Heart left ventricle (tissue), 13 donors: ENCODE results near the gene SAMD11.

ENCODE experiments used
- POLR2A ChIP-seq, 2 donors: fragments of 450-650 bp; IDR thresholded peaks; one replicate each; pipeline ENCODE4 v1.6.1; 2017; ENCODE audit warnings: antibody characterized with exemption in 2 of 2, mild to moderate bottlenecking in 2 of 2, moderate library complexity in 2 of 2
- TF ChIP-seq, protein P1 (sequence below), 12 donors: fragments of 200-600 bp; sonication (generic) in 4 of 12; IDR thresholded peaks; one replicate each; pipeline versions ENCODE4 v1.5.0 to v1.8.0; 2018 to 2022; ENCODE audit warnings: antibody characterized with exemption in 12 of 12, mild to moderate bottlenecking in 5 of 12
- donor health status: ischemic (EF 13 %, LVEDD 7.1; RV severe dilation, severe dysfunction).
- donor health status: DM: no; HTN: yes; CAD: no.
- donor health status: DM: no; HTN: no; CAD: no.
- donor health status: ischemic (EF 25% LVEDD 6.9; RV normal size, moderate dysfunction).
- donor health status: ischemic (EF 25% LVEDD 5.7; RV mildly dilated, moderate dysfunction).
- donor health status: ischemic (EF 35%, LVEDD 5.7; RV mildly dilated, moderate dysfunction).
- donor health status: nonischemic (EF 11% LVEDD 7.7; RV severe dilation, severe dysfunction).
- donor health status: DM: yes; HTN: yes; CAD: no.
- donor health status: PGD.
- donor health status: ischemic (EF 29% LVEDD 5.4; RV normal size, mild dysfunction).
- donor health status: nonischemic (EF 23%, LVEDD 6.1; RV moderate dilation, normal function).

DNA sequence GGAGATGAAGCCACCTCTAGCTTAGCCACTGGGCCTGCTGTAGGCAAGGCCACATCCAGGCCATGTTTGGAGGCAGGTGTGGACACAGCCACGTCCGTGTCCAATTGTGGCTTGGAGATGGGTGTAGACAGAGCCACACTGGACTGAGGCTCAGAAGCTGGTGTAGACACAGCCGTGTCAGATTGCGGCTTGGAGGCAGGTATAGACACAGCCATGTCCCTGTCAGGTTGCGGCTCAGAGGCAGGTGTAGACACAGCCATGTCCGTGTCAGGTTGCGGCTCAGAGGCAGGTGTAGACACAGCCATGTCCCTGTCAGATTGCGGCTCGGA is 56.0 kb downstream of the SAMD11 start:
- TF ChIP-seq POLR2A (IDR thresholded peaks at IDR 0.05) = no peak
- TF ChIP-seq, protein P1, sequence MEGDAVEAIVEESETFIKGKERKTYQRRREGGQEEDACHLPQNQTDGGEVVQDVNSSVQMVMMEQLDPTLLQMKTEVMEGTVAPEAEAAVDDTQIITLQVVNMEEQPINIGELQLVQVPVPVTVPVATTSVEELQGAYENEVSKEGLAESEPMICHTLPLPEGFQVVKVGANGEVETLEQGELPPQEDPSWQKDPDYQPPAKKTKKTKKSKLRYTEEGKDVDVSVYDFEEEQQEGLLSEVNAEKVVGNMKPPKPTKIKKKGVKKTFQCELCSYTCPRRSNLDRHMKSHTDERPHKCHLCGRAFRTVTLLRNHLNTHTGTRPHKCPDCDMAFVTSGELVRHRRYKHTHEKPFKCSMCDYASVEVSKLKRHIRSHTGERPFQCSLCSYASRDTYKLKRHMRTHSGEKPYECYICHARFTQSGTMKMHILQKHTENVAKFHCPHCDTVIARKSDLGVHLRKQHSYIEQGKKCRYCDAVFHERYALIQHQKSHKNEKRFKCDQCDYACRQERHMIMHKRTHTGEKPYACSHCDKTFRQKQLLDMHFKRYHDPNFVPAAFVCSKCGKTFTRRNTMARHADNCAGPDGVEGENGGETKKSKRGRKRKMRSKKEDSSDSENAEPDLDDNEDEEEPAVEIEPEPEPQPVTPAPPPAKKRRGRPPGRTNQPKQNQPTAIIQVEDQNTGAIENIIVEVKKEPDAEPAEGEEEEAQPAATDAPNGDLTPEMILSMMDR (IDR thresholded peaks at IDR 0.05) = no peak
